ENCODE data around the gene ZBED3. TPM values are rescaled to one million over a fixed set of nuclear protein-coding genes. Genes with fewer than 3 reads are reported as not detected.

The ZBED3 gene
- polyA plus RNA-seq, 1 donor from 2014 or later, result 0.56 TPM

DNA sequence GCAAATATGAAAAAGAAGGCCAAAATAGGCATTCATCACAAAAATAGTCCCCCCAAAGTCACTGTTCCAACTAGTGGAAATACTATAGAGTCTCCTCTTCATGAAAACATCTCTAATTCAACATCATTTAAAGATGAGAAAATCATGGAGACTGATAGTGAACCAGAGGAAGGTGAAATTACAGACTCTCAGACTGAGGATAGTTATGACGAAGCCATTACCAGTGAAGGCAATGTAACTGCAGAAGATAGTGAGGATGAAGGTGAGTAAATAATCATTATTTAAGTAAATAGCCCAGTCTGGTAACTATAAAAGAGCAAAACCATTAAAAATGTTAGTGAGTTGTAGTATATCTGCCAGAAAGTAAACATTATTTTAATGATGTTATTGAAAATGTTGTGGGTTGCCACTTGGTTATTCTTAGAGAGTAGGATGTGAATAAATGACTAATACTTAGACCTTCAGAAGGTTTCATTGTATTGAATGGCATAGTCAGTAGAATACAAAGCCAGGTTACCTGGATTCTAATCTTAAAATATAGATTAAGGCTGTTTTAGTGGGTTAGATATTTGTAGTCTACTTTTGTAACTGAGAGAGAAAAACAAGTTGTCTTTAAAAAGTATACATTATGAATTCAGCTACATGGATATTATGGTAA, 40.5 kb downstream of the ZBED3 start:
- H3K9me3 ChIP-seq (ENCODE audit: low read length), result no peaks in the 10 kb centered on the region
- no peaks in the 10 kb centered on the region for H3F3A ChIP-seq (ENCODE audit: insufficient read depth, low read length, poor library complexity, severe bottlenecking)
- H3K9me2 ChIP-seq (ENCODE audit: insufficient read depth, low read length), result no peaks in the 10 kb centered on the region
- H4K20me1 ChIP-seq (ENCODE audit: insufficient read depth), result no peaks in the 10 kb centered on the region
- H3K27ac ChIP-seq (ENCODE audit: low read length), result no peak overlapping the region
- H3K4me2 ChIP-seq (ENCODE audit: low read length), result no peak overlapping the region
- no peak overlapping the region for H3K9ac ChIP-seq (ENCODE audit: low read length)
- H3K27me3 ChIP-seq (ENCODE audit: insufficient read depth, low read depth, low read length), result no peaks in the 10 kb centered on the region
- no peak overlapping the region for H3K4me3 ChIP-seq (ENCODE audit: low read length)
- H2AFZ ChIP-seq (ENCODE audit: low read depth, low read length), result no peak overlapping the region
- no peak for TF ChIP-seq POLR2AphosphoS5 (IDR thresholded peaks at IDR 0.05)
- peaks cover 5% of the 10 kb centered on the region for H3K36me3 ChIP-seq (ENCODE audit: insufficient read depth, low read length)
- no peaks in the 10 kb centered on the region for H3K79me2 ChIP-seq (replicated peaks; ENCODE audit: insufficient read depth, low read length)

DNA sequence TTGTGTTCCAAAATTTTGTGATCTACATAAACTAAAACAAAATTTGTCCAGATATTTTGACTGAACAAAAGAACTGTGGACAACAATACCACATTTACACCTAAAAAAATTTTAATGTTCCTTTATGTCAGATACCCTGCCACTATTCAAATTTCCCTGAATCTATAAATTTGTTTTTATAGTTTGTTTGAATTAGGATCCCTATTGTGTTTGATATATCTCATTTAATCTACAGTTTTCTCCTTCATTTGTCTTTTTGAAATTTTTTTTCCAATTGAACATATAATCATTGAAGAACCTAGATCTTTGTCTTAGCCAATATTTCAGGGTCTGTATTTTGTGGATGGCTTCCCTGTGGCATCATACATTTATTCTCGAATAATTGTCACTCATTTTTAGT, 51.1 kb downstream of the ZBED3 start:
- Histone ChIP-seq H3K36me3 (ENCODE audit: insufficient read depth, low read length) (peaks cover 5% of the 10 kb centered on the region), H3K9ac (ENCODE audit: low read length) (no peak overlapping the region), H3K27ac (ENCODE audit: low read length) (no peak overlapping the region), H2AFZ (ENCODE audit: low read depth, low read length) (no peak overlapping the region), H3K9me2 (ENCODE audit: insufficient read depth, low read length) (no peaks in the 10 kb centered on the region), H3K4me3 (ENCODE audit: low read length) (no peak overlapping the region), H3K9me3 (ENCODE audit: low read length) (no peaks in the 10 kb centered on the region), H4K20me1 (ENCODE audit: insufficient read depth) (no peaks in the 10 kb centered on the region), H3K27me3 (ENCODE audit: insufficient read depth, low read depth, low read length) (no peaks in the 10 kb centered on the region), H3F3A (ENCODE audit: insufficient read depth, low read length, poor library complexity, severe bottlenecking) (no peaks in the 10 kb centered on the region), H3K79me2 (replicated peaks; ENCODE audit: insufficient read depth, low read length) (peaks cover 12% of the 10 kb centered on the region), H3K4me2 (ENCODE audit: low read length) (no peak overlapping the region)
- TF ChIP-seq, protein P1, sequence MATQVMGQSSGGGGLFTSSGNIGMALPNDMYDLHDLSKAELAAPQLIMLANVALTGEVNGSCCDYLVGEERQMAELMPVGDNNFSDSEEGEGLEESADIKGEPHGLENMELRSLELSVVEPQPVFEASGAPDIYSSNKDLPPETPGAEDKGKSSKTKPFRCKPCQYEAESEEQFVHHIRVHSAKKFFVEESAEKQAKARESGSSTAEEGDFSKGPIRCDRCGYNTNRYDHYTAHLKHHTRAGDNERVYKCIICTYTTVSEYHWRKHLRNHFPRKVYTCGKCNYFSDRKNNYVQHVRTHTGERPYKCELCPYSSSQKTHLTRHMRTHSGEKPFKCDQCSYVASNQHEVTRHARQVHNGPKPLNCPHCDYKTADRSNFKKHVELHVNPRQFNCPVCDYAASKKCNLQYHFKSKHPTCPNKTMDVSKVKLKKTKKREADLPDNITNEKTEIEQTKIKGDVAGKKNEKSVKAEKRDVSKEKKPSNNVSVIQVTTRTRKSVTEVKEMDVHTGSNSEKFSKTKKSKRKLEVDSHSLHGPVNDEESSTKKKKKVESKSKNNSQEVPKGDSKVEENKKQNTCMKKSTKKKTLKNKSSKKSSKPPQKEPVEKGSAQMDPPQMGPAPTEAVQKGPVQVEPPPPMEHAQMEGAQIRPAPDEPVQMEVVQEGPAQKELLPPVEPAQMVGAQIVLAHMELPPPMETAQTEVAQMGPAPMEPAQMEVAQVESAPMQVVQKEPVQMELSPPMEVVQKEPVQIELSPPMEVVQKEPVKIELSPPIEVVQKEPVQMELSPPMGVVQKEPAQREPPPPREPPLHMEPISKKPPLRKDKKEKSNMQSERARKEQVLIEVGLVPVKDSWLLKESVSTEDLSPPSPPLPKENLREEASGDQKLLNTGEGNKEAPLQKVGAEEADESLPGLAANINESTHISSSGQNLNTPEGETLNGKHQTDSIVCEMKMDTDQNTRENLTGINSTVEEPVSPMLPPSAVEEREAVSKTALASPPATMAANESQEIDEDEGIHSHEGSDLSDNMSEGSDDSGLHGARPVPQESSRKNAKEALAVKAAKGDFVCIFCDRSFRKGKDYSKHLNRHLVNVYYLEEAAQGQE (IDR thresholded peaks at IDR 0.05; ENCODE audit: borderline replicate concordance), result no peak
- no peak for TF ChIP-seq EP300 (conservative IDR thresholded peaks at IDR 0.05; ENCODE audit: poor library complexity, severe bottlenecking)
- no peak for TF ChIP-seq RAD21 (conservative IDR thresholded peaks at IDR 0.05)
- TF ChIP-seq MXI1 (conservative IDR thresholded peaks at IDR 0.05; ENCODE audit: poor library complexity, severe bottlenecking), result no peak
- TF ChIP-seq POLR2AphosphoS5 (IDR thresholded peaks at IDR 0.05), result no peak
- no peak for TF ChIP-seq SMC3 (conservative IDR thresholded peaks at IDR 0.05; ENCODE audit: poor library complexity)
- TF ChIP-seq EZH2 (IDR thresholded peaks at IDR 0.05; ENCODE audit: borderline replicate concordance, insufficient read depth, low read length, poor library complexity, severe bottlenecking), result no peak
- TF ChIP-seq, protein P2, sequence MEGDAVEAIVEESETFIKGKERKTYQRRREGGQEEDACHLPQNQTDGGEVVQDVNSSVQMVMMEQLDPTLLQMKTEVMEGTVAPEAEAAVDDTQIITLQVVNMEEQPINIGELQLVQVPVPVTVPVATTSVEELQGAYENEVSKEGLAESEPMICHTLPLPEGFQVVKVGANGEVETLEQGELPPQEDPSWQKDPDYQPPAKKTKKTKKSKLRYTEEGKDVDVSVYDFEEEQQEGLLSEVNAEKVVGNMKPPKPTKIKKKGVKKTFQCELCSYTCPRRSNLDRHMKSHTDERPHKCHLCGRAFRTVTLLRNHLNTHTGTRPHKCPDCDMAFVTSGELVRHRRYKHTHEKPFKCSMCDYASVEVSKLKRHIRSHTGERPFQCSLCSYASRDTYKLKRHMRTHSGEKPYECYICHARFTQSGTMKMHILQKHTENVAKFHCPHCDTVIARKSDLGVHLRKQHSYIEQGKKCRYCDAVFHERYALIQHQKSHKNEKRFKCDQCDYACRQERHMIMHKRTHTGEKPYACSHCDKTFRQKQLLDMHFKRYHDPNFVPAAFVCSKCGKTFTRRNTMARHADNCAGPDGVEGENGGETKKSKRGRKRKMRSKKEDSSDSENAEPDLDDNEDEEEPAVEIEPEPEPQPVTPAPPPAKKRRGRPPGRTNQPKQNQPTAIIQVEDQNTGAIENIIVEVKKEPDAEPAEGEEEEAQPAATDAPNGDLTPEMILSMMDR (IDR thresholded peaks at IDR 0.05; ENCODE audit: poor library complexity, severe bottlenecking), result no peak
- no peak for TF ChIP-seq TAF1 (IDR thresholded peaks at IDR 0.05; ENCODE audit: low read depth)
